Stomach (tissue), 9 donors: Measurements from ENCODE around the gene GSTA3. TPM values are rescaled to one million over a fixed set of nuclear protein-coding genes. Genes with fewer than 3 reads are reported as not detected.

Source experiments
- DNase-seq, 2 donors: peaks; one replicate each; pipeline versions ENCODE4 v3.0.0 to v3.0.0-alpha.2; 2013 to 2019
- H3K27ac ChIP-seq, 5 donors: fragments of 200-600 bp in 4 of 5; sonication (generic) in 4 of 5; one replicate each; pipeline ENCODE4 v1.5.1; 2013 to 2019; ENCODE audit warnings: mild to moderate bottlenecking in 1 of 5, moderate library complexity in 1 of 5
- H3K27me3 ChIP-seq, 3 donors: fragments of 200-600 bp; sonication (generic); one replicate each; pipeline ENCODE4 v1.5.1; 2017 to 2019; ENCODE audit warnings: mixed run types in 1 of 3
- H3K36me3 ChIP-seq, 4 donors: fragments of 200-600 bp; sonication (generic); 1 replicate in 3 of 4; 2 replicates in 1 of 4; pipeline ENCODE4 v1.5.1; 2016 to 2019
- H3K4me1 ChIP-seq, 4 donors: fragments of 200-600 bp; sonication (generic); one replicate each; pipeline ENCODE4 v1.5.1; 2016 to 2019
- H3K4me3 ChIP-seq, 4 donors: fragments of 200-600 bp; sonication (generic) in 3 of 4; one replicate each; pipeline ENCODE4 v1.5.1; 2016 to 2019; ENCODE audit warnings: mild to moderate bottlenecking in 1 of 4
- H3K9me3 ChIP-seq, 4 donors: fragments of 200-600 bp; sonication (generic); one replicate each; pipeline ENCODE4 v1.5.1; 2016 to 2019
- EP300 ChIP-seq: sonication (generic); formaldehyde crosslinking; IDR thresholded peaks from one replicate; pipeline ENCODE4 v1.6.1; 2017; ENCODE audit warnings: antibody characterized with exemption
- POLR2A ChIP-seq, 4 donors: fragments of 450-650 bp; IDR thresholded peaks; one replicate each; pipeline ENCODE4 v1.6.1; 2016; ENCODE audit warnings: antibody characterized with exemption in 4 of 4, control low read depth in 2 of 4, mild to moderate bottlenecking in 1 of 4, moderate library complexity in 1 of 4
- POLR2AphosphoS5 ChIP-seq, 3 donors: sonication (generic); formaldehyde crosslinking; IDR thresholded peaks; one replicate each; pipeline ENCODE4 v1.6.1; 2016; ENCODE audit warnings: antibody characterized with exemption in 3 of 3
- WGBS, 5 donors: extraction: QIAGEN DNeasy Blood & Tissue Kit in 3 of 5; methylation state at CpG; one replicate each; pipeline versions ENCODE4 v1.1.5 to v1.1.7; 2013 to 2018; 5-methylcytosine and 5-hydroxymethylcytosine counted together
- intact Hi-C: fragments of 100-400 bp; cut with DNase I; formaldehyde crosslinking; loops from one replicate; pipeline ENCODE4 v1.15.1; 2023; ENCODE audit warnings: low total_unique reads
- polyA plus RNA-seq, 3 donors: library from polyadenylated mRNA; stranded (reverse); fragments of 200-250 nt; gene quantifications; one replicate each; pipeline ENCODE4 v1.2.3, GENCODE V29; 2013
- total RNA-seq, 5 donors: library from RNA; depleted of rRNA; stranded (reverse); fragments of >200 nt; gene quantifications; one replicate each; pipeline versions ENCODE4 v1.1.0 to v1.2.3, GENCODE V29; 2014 to 2016
- TF ChIP-seq, protein P1 (sequence below), 7 experiments: fragments of 450-650 bp in 4 of 7; fragments of 200-600 bp in 3 of 7; sonication (generic) in 3 of 7; IDR thresholded peaks; one replicate each; pipeline ENCODE4 v1.5.1; 2016 to 2019; ENCODE audit warnings: antibody characterized with exemption in 7 of 7, control low read depth in 2 of 7, mild to moderate bottlenecking in 1 of 7
- donor health status: healthy with polysubstance abuse.
- donor health status: Bipolar disorder and iron deficiency.
- donor health status: healthy.

Gene GSTA3
- total and polyA plus RNA-seq, 8 donors, result 1.00 to 8.9 (median 2.3) TPM; not detected in 5

DNA sequence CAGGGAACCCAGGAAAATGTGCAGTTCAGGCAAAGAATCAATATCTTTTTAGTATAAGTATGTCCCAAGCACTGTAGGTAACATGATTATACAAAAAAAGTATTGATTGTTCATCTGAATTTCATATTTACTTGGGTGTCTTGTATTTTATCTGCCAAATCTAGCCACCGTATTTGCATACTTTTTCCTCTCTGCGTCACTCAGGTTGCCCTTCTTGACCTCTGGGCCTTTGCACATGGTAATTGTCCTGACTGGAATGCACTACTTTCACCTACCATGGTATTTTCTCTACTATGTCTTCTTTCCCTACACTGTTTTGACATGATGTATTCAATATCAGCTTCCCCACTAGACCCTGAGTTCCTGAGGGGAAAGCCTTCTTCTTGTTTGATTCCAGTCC lies 15.2 kb downstream of the GSTA3 start:
- 46 to 73% (median 64%) methylated on average over 2 of the region's 2 CpGs for WGBS, 5 donors
- intact Hi-C loops, result no loop called here
- H3K27me3 ChIP-seq, result no peaks in the 10 kb centered on the region
- no peaks in the 10 kb centered on the region for H3K4me1 ChIP-seq
- no peaks in the 10 kb centered on the region for H3K36me3 ChIP-seq
- no peak overlapping the region for H3K27ac ChIP-seq
- no peak for DNase-seq
- H3K4me3 ChIP-seq, result no peak overlapping the region
- H3K9me3 ChIP-seq, result peaks cover 0 to 6% (median 0%) of the 10 kb centered on the region in 4 donors
- TF ChIP-seq POLR2AphosphoS5 (IDR thresholded peaks at IDR 0.05), result no peak
- TF ChIP-seq, protein P1, sequence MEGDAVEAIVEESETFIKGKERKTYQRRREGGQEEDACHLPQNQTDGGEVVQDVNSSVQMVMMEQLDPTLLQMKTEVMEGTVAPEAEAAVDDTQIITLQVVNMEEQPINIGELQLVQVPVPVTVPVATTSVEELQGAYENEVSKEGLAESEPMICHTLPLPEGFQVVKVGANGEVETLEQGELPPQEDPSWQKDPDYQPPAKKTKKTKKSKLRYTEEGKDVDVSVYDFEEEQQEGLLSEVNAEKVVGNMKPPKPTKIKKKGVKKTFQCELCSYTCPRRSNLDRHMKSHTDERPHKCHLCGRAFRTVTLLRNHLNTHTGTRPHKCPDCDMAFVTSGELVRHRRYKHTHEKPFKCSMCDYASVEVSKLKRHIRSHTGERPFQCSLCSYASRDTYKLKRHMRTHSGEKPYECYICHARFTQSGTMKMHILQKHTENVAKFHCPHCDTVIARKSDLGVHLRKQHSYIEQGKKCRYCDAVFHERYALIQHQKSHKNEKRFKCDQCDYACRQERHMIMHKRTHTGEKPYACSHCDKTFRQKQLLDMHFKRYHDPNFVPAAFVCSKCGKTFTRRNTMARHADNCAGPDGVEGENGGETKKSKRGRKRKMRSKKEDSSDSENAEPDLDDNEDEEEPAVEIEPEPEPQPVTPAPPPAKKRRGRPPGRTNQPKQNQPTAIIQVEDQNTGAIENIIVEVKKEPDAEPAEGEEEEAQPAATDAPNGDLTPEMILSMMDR (IDR thresholded peaks at IDR 0.05), result no peak
- no peak for TF ChIP-seq EP300
- no peak for TF ChIP-seq POLR2A (IDR thresholded peaks at IDR 0.05)

DNA sequence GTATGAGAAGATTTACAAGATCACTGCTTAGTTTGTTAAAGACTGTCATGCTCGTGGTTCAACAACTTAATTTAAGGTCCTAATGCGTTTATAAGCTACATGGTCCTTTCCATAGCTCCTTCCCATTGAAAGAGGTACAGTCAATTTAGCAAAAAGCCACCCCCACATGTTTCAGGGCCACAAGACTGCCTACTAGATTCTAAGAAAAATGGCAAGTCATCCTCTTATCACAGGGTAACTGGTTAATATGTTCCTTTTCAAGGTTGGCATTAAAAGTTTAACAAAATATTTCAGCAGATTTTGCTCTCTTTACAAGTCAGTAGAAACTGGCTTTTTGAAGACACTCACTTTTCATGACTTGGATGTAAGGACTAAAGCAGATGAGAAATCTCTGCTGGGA lies 15.7 kb downstream of the GSTA3 start:
- intact Hi-C loops, result no loop called here
- no peaks in the 10 kb centered on the region for H3K4me1 ChIP-seq
- no peaks in the 10 kb centered on the region for H3K27me3 ChIP-seq
- no peak overlapping the region for H3K27ac ChIP-seq
- H3K36me3 ChIP-seq, result no peaks in the 10 kb centered on the region
- H3K4me3 ChIP-seq, result no peak overlapping the region
- DNase-seq, result no peak
- WGBS, 5 donors, result 61 to 88% (median 77%) methylated on average over 2 of the region's 2 CpGs
- TF ChIP-seq, protein P1 (IDR thresholded peaks at IDR 0.05), result no peak
- TF ChIP-seq EP300, result no peak
- TF ChIP-seq POLR2A (IDR thresholded peaks at IDR 0.05), result no peak
- TF ChIP-seq POLR2AphosphoS5 (IDR thresholded peaks at IDR 0.05), result no peak
- peaks cover 0 to 6% (median 0%) of the 10 kb centered on the region in 4 donors for H3K9me3 ChIP-seq

DNA sequence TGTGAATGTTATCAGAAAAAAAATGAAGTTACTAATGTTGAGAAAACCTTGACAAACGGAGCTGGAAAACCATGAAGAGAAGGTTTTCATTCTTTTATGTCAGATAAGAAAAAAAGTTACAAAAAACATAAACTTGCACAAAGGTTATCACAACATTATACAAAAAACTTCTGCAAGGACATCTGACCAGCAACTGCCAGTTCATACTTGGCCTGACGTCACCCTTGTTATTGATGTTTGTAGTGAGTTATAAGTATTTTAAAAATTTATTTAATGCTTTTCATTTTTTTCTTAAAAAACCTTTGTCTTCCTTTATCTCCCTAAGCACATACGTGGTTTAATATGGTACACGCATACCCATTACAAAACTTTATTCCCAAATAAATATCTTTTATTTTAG lies 16.3 kb downstream of the GSTA3 start:
- Histone ChIP-seq H3K27ac (no peak overlapping the region), H3K36me3 (no peaks in the 10 kb centered on the region), H3K4me1 (peaks cover 0 to under 1% (median 0%) of the 10 kb centered on the region in 4 donors), H3K27me3 (no peaks in the 10 kb centered on the region), H3K9me3 (peaks cover 0 to 6% (median 0%) of the 10 kb centered on the region in 4 donors), H3K4me3 (no peak overlapping the region)
- DNase-seq, result no peak
- WGBS, 5 donors, result 70 to 82% (median 76%) methylated on average over 4 of the region's 4 CpGs
- intact Hi-C loops, result no loop called here
- TF ChIP-seq, protein P1 (IDR thresholded peaks at IDR 0.05), result no peak
- TF ChIP-seq POLR2AphosphoS5 (IDR thresholded peaks at IDR 0.05), result no peak
- TF ChIP-seq POLR2A (IDR thresholded peaks at IDR 0.05), result no peak
- no peak for TF ChIP-seq EP300

DNA sequence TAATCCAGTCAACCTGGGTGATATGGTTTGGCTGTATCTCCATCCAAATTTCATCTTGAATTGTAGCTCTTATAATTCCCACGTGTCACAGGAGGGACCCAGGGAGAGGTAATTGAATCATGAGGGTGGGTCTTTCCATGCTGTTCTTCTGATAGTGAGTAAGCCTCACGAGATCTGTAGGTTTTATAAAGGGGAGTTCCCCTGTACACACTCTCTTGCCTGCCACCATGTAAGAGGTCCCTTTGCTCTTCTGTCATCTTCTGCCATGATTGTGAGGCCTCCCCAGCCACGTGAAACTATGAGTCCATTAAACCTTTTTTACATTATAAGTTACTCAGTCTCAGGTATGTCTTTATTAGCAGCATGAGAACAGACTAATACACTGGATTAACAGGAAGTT lies 19.5 kb downstream of the GSTA3 start:
- no peaks in the 10 kb centered on the region for H3K9me3 ChIP-seq
- H3K36me3 ChIP-seq, result no peaks in the 10 kb centered on the region
- 82 to 89% (median 85%) methylated on average over 3 of the region's 3 CpGs for WGBS, 5 donors
- TF ChIP-seq, protein P1 (IDR thresholded peaks at IDR 0.05), result no peak
- TF ChIP-seq POLR2AphosphoS5 (IDR thresholded peaks at IDR 0.05) (no peak), POLR2A (IDR thresholded peaks at IDR 0.05) (no peak), EP300 (no peak)
- no peaks in the 10 kb centered on the region for H3K27me3 ChIP-seq
- H3K27ac ChIP-seq, result no peak overlapping the region
- intact Hi-C loops, result no loop called here
- peaks cover 0 to 5% (median 0%) of the 10 kb centered on the region in 4 donors for H3K4me1 ChIP-seq
- no peak for DNase-seq
- H3K4me3 ChIP-seq, result no peak overlapping the region
